GM12878 (cell line): ENCODE results near the gene KCNMB3. TPM values are rescaled to one million over a fixed set of nuclear protein-coding genes. Genes with fewer than 3 reads are reported as not detected.

Source experiments
- BACH1 ChIP-seq: fragments of 450-650 bp; IDR thresholded peaks from 2 replicates; pipeline ENCODE4 v1.6.1; 2017; ENCODE audit warnings: mild to moderate bottlenecking, borderline replicate concordance
- CHD4 ChIP-seq: fragments of 200-600 bp; sonication (generic); IDR thresholded peaks from 2 replicates; pipeline ENCODE4 v1.6.1; 2016; ENCODE audit warnings: mild to moderate bottlenecking
- EGR1 ChIP-seq, 2 experiments: IDR thresholded peaks; 1 replicate in 1 of 2; 2 replicates in 1 of 2; pipeline ENCODE4 v1.6.1; 2011 to 2012; ENCODE audit warnings: low read depth in 2 of 2, low read length in 2 of 2, borderline replicate concordance in 1 of 2, mild to moderate bottlenecking in 1 of 2, moderate library complexity in 1 of 2
- IKZF2 ChIP-seq, 2 experiments: fragments of 450-650 bp; IDR thresholded peaks; 2 replicates each; pipeline ENCODE4 v1.6.1; 2017; ENCODE audit warnings: mild to moderate bottlenecking in 2 of 2, moderate library complexity in 2 of 2
- JUNB ChIP-seq: IDR thresholded peaks from 2 replicates; pipeline ENCODE4 v1.6.1; 2016; ENCODE audit warnings: antibody characterized with exemption, mild to moderate bottlenecking
- RELA ChIP-seq: fragments of 450-650 bp; IDR thresholded peaks from 2 replicates; pipeline ENCODE4 v1.8.0; 2014; ENCODE audit warnings: borderline replicate concordance; ENCODE audit not compliant: partially characterized antibody
- RELB ChIP-seq: fragments of 450-650 bp; IDR thresholded peaks from 2 replicates; pipeline ENCODE4 v1.6.1; 2017; ENCODE audit warnings: low read depth, mild to moderate bottlenecking, moderate library complexity
- REST ChIP-seq: IDR thresholded peaks from 2 replicates; pipeline ENCODE4 v1.6.1; 2012; ENCODE audit warnings: mild to moderate bottlenecking, low read depth, low read length
- STAT1 ChIP-seq: fragments of 450-650 bp; conservative IDR thresholded peaks from 2 replicates; pipeline ENCODE4 v1.6.1; 2014; ENCODE audit warnings: antibody characterized with exemption, mild to moderate bottlenecking
- STAT3 ChIP-seq: IDR thresholded peaks from 2 replicates; pipeline ENCODE4 v1.6.1; 2011; ENCODE audit warnings: low read depth, low read length, improper control_type of control experiment
- ZNF274 ChIP-seq: IDR thresholded peaks from one replicate; pipeline ENCODE4 v1.8.0; 2011; ENCODE audit not compliant: insufficient read length, insufficient read depth
- polyA plus RNA-seq, 11 experiments: library from polyadenylated mRNA; depleted of rRNA in 4 of 11; unstranded in 6 of 11; stranded (reverse) in 5 of 11; fragments of >200 nt; fragmentation: Nextera tagmentation in 4 of 11; fragmentation: Illumina TruSeq in 1 of 11; extraction: Ambion mirVana in 4 of 11; extraction: Trizol in 1 of 11; gene quantifications; 1 replicate in 1 of 11; 2 replicates in 10 of 11; pipeline versions ENCODE4 v1.2.1 to v1.2.3, GENCODE V29; 2011 to 2016; ENCODE audit warnings: inconsistent platforms in 2 of 11, missing spikeins in 2 of 11, low read depth in 1 of 11
- total RNA-seq, 4 experiments: library from RNA; depleted of rRNA in 3 of 4; stranded (reverse); fragments of >200 nt in 3 of 4; fragmentation: Illumina TruSeq in 1 of 4; extraction: Trizol in 1 of 4; gene quantifications; 2 replicates each; pipeline versions ENCODE4 v1.2.1 to v1.2.3, GENCODE V29; 2013 to 2021

The KCNMB3 gene
- total and polyA plus RNA-seq, 10 of the 15 experiments (the other 5 are each of a cell fraction or from before 2014, with no cell fraction given) = 0.20 to 4.6 (median 2.2) TPM

- no peak for TF ChIP-seq BACH1
- no peak for TF ChIP-seq IKZF2 (IDR thresholded peaks at IDR 0.05)
- TF ChIP-seq JUNB = no peak
- TF ChIP-seq ZNF274 = no peak
- TF ChIP-seq RELB = no peak
- TF ChIP-seq STAT1 = no peak
- no peak for TF ChIP-seq CHD4
- TF ChIP-seq REST = no peak
- TF ChIP-seq RELA = no peak
- no peak for TF ChIP-seq EGR1 (IDR thresholded peaks at IDR 0.05; ENCODE audit: borderline replicate concordance in 1 of 2, low read depth in 2 of 2, low read length in 2 of 2)
- TF ChIP-seq STAT3 = no peak
Measured at GRCh38 chr3:179278932-179279693, 28.2 kb upstream of the KCNMB3 start (continued).
